ENCODE results near the gene PCSK7.

Gene PCSK7

DNA sequence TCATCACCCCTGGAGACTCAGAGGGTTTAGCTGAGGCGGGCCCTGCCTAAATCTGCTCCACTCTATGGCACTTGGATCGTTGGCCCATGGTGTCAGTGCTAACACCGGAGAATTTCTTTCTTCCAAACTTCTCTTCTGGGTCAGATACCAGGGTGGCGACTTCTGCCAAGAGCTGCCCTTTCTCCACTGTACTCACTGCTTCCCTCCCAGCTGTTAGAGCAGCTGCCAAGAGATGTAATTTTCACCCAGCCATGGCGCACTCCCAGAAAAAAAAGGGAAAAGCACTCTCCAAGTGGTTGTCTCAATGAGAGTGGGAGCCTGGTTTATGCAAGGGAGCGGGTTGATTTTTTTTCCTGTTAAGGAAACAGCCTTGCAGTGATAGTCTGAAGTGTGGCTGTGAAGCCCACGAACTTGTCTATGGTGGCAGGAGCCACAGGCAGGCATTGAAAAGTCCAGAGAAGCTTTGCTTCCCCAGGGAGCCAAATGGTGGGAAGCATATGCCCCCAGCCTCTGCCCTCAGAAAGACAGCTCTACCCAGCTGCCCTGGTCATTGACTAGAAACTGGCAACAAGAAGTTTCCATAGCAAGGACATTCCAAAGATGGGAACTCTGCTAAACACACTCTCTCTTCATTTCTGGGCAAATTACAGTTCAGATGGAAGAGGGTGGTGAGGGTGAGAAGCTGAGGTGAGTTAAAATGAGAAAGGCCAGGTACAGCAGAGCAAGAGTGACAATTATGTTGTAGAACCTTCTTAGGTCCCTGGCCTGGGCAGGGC, 10.7 kb downstream of the PCSK7 start:
- peaks cover 0 to 94% (median 75%) of the 10 kb centered on the region in 4 donors for H3K4me1 ChIP-seq
- no peaks in the 10 kb centered on the region for H3K9me3 ChIP-seq
- TF ChIP-seq CTCF (IDR thresholded peaks at IDR 0.05) = no peak
- H3K27ac ChIP-seq = peak overlapping the region; percentile 88 to 91
- intact Hi-C loops (cut with DNase I; ENCODE audit: low total_unique reads) = loop anchor here (5.0 kb wide), 1 partner anchor 124 kb away; the partner anchor contains the start of gene SIK3
- H3K27me3 ChIP-seq = no peaks in the 10 kb centered on the region
- H3K4me3 ChIP-seq = peak overlapping the region; percentile 19 to 38
- peaks cover 0 to 36% (median 12%) of the 10 kb centered on the region in 3 donors for H3K36me3 ChIP-seq
- peak; percentile 58 to 91 for DNase-seq

GRCh38 chr11:117220568-117220967, 11.3 kb downstream of the PCSK7 start:
- Histone ChIP-seq H3K27ac (peak overlapping the region; percentile 88 to 91), H3K27me3 (no peaks in the 10 kb centered on the region), H3K4me1 (peaks cover 0 to 95% (median 76%) of the 10 kb centered on the region in 4 donors), H3K4me3 (peak overlapping the region; percentile 19 to 38), H3K36me3 (peaks cover 0 to 32% (median 12%) of the 10 kb centered on the region in 3 donors), H3K9me3 (no peaks in the 10 kb centered on the region)
- no peak for TF ChIP-seq CTCF (IDR thresholded peaks at IDR 0.05)
- intact Hi-C loops (cut with DNase I; ENCODE audit: low total_unique reads) = loop anchor here (5.0 kb wide), 1 partner anchor 123 kb away; the partner anchor contains the start of gene SIK3
- peak; percentile 85 to 95 for DNase-seq

DNA sequence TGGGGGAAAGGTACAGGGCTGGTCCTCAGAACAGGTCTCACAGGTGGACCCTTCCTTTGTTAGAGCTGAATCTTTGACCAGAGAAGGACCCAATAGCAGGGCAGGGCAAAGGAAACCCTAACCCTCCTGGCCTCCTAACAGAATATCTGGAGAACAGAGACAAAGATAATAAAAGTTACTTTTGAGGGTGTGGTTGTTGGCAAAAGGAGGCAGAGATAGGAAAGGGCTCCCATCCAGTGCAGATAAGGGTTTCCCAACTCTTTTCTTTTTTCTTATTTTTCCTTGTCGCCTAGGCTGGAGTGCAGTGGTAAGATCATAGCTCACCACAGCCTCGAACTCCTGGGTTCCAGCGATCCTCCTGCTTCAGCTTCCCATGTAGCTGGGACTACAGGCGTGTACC, 11.9 kb downstream of the PCSK7 start:
- Histone ChIP-seq H3K4me1 (peaks cover 0 to 90% (median 76%) of the 10 kb centered on the region in 4 donors), H3K27ac (peak overlapping the region; percentile 88 to 91), H3K36me3 (peaks cover 0 to 27% (median 12%) of the 10 kb centered on the region in 3 donors), H3K4me3 (peak overlapping the region in 1 of 2 donors; percentile 38), H3K9me3 (no peaks in the 10 kb centered on the region), H3K27me3 (no peaks in the 10 kb centered on the region)
- no peak for TF ChIP-seq CTCF (IDR thresholded peaks at IDR 0.05)
- intact Hi-C loops (cut with DNase I; ENCODE audit: low total_unique reads) = loop anchor here (5.0 kb wide), 1 partner anchor 123 kb away; the partner anchor contains the start of gene SIK3
- DNase-seq = no peak

- H3K9me3 ChIP-seq = no peaks in the 10 kb centered on the region
- peak in 1 of 2 donors; percentile 62 for DNase-seq
- intact Hi-C loops (cut with DNase I; ENCODE audit: low total_unique reads) = no loop called here
- H3K27me3 ChIP-seq = no peaks in the 10 kb centered on the region
- TF ChIP-seq CTCF (IDR thresholded peaks at IDR 0.05) = no peak
- no peak overlapping the region for H3K4me3 ChIP-seq
- peak overlapping the region; percentile 88 to 91 for H3K27ac ChIP-seq
- peaks cover 0 to 28% (median 12%) of the 10 kb centered on the region in 3 donors for H3K36me3 ChIP-seq
- peaks cover 0 to 85% (median 76%) of the 10 kb centered on the region in 4 donors for H3K4me1 ChIP-seq
These were observed 12.4 kb downstream of the PCSK7 start for GRCh38 chr11:117219455-117219854.

- Histone ChIP-seq H3K4me3 (no peak overlapping the region), H3K36me3 (peaks cover 0 to 28% (median 16%) of the 10 kb centered on the region in 3 donors), H3K27ac (peak overlapping the region; percentile 88 to 91), H3K9me3 (no peaks in the 10 kb centered on the region), H3K27me3 (no peaks in the 10 kb centered on the region), H3K4me1 (peaks cover 0 to 83% (median 76%) of the 10 kb centered on the region in 4 donors)
- intact Hi-C loops (cut with DNase I; ENCODE audit: low total_unique reads) = no loop called here
- peak in 1 of 2 donors; percentile 65 for DNase-seq
- TF ChIP-seq CTCF (IDR thresholded peaks at IDR 0.05) = no peak
These were observed 12.9 kb downstream of the PCSK7 start for GRCh38 chr11:117219001-117219400.

Measured in tibial artery (tissue), 4 donors.